Stimulated activated CD4-positive, alpha-beta T cell treated with anti-CD3 and anti-CD28 coated beads, Interleukin-2, amount 100 ng/mL, for 4 hours (primary cell): ENCODE measurements around the gene TCTN3.
"Not testable (repeated sequence)": the region's sequence is repeated elsewhere in the genome, so short reads cannot be mapped to it uniquely, and the experiment has no call there.

Experiments
- DNase-seq: peaks from one replicate; pipeline ENCODE4 v3.0.0-alpha.2; 2020; ENCODE audit warnings: low read depth

Gene TCTN3

GRCh38 chr10:95693668-95694534 lies at the start of gene TCTN3:
Gene TCTN3, minus strand, starts transcription at chr10:95693927. Its CDS starts 28 bp downstream, at chr10:95693899.
- DNase-seq: peak; percentile 96

- no peak for DNase-seq
Measured at GRCh38 chr10:95742962-95743535, 49.3 kb upstream of the TCTN3 start.

DNA sequence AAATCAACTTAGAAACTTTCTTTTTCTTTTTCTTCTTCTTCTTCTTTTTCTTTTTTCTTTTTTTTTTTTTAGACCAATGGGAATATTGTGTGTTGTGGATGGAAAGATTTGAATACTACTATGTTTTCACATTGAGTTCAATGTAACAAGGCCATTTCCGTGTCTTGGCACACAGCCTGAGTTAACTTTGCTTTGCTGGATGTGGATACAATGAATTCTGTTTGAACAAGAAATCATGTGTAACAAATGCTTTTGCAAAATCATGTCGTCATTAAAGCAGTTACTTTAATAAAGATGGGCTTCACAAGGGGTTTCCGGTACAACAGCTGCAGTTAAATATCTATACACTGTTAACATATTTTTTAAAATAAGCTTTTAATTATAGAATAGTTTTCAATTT lies 48.8 kb upstream of the TCTN3 start:
- no peak for DNase-seq

- no peak for DNase-seq
Measured at GRCh38 chr10:95741807-95742467, 48.2 kb upstream of the TCTN3 start.

- DNase-seq: no peak
Measured at GRCh38 chr10:95739056-95739455, 45.3 kb upstream of the TCTN3 start.

GRCh38 chr10:95732907-95733306 lies 39.2 kb upstream of the TCTN3 start:
- DNase-seq: not testable (repeated sequence)

GRCh38 chr10:95730233-95730632 lies 36.5 kb upstream of the TCTN3 start:
- DNase-seq: no peak

GRCh38 chr10:95729323-95730055 lies 35.8 kb upstream of the TCTN3 start:
- no peak for DNase-seq

- no peak for DNase-seq
Measured at GRCh38 chr10:95728526-95728925, 34.8 kb upstream of the TCTN3 start.

- DNase-seq: not testable (repeated sequence)
Measured at GRCh38 chr10:95722496-95722895, 28.8 kb upstream of the TCTN3 start.

- not testable (repeated sequence) for DNase-seq
Measured at GRCh38 chr10:95720745-95721144, 27.0 kb upstream of the TCTN3 start.

- no peak for DNase-seq
Measured at GRCh38 chr10:95716866-95717265, 23.1 kb upstream of the TCTN3 start.

- no peak for DNase-seq
Measured at GRCh38 chr10:95716466-95716865, 22.7 kb upstream of the TCTN3 start.

DNA sequence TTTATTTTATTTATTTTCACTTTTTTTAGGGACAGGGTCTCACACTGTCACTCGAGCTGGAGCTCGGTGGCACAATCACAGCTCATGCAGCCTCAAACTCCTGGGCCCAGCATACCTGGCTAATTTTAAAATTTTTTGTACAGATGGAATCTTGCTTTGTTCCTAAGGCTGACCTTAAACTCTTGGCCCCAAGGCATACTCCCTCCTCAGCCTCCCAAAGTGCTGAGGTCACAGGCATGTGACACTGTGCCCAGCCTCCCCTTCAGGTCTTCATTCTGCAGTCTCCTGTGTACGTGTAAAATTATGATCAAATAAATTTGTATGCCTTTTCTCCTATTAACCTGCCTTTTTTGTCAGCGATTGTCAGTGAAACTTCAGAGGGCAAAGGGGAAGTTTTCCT lies 17.8 kb upstream of the TCTN3 start:
- no peak for DNase-seq

DNA sequence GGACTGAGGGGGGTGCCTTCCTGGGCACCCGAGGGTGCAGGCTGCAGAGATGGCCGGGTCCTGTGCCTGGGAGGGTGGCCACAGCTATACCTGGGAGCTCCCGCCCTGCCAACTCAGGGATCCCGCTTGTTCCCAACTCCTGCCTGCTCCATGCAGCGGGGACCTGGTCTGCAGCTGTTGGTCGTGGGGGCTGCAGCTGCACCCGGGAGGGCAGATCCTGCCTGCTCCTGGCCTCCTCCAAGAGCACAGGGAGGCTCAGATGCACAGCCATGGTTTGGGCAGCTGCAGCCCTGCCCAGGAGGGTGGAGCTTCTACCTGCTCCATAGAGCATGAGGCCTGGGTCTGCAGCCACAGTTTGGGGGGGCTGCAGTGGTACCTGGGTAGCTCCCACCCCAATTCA lies 13.3 kb upstream of the TCTN3 start:
- no peak for DNase-seq

GRCh38 chr10:95706573-95706972 lies 12.8 kb upstream of the TCTN3 start:
- no peak for DNase-seq

GRCh38 chr10:95698415-95698814 lies 4.7 kb upstream of the TCTN3 start:
- no peak for DNase-seq

DNA sequence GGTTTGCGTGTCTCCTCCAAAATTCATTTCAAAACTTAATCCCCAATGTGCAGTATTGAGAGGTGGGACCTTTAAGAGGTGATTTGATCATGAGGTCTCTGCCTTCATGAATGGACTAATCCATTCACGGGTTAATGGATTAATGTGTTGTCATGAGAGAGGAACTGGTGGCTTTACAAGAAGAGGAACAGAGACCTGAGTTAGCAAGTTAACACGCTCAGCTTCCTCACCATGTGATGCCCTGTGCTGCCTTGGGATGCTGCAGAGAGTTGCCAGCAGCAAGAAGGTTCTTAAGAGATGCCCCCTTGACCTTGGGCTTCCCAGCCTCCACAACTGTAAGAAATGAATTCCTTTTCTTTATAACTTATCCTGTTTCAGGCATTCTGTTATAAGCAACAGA lies 3.7 kb upstream of the TCTN3 start:
- no peak for DNase-seq

- DNase-seq: no peak
Measured at GRCh38 chr10:95694665-95695064, 938 bp upstream of the TCTN3 start.

GRCh38 chr10:95693071-95693667 lies 558 bp downstream of the TCTN3 start:
- no peak for DNase-seq

- no peak for DNase-seq
Measured at GRCh38 chr10:95691281-95691680, 2.4 kb downstream of the TCTN3 start.

DNA sequence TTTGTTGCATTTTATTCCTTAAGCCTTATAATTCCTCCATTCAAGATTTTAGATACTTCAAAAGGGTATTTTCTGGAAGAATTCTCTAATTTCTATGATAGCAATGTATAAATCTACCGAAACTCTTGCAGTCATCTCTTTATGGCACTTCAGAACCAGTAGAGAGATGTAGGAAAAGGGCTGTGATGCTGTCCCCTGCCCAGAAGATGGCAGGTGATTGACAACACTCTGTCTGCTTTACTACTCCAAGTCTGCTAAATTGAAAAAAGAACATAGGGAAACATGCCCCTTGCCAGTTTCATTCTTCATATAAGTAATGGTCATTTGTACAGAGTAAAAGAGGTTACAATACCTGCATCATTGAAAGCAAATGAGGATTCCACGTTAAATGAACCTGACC lies 5.1 kb downstream of the TCTN3 start:
- no peak for DNase-seq
